Neural cell (in vitro differentiated cells): ENCODE data around the gene TIMMDC1. TPM values are rescaled to one million over a fixed set of nuclear protein-coding genes. Genes with fewer than 3 reads are reported as not detected.

ENCODE experiments used
- H2AFZ ChIP-seq: fragments of 200-600, 300-800 bp; sonication (generic), shearing (Covaris generic); 2 replicates; pipeline ENCODE4 v1.6.0; 2014; ENCODE audit warnings: low read depth, mild to moderate bottlenecking, antibody characterized with exemption, low read length, moderate library complexity
- H3F3A ChIP-seq: fragments of 200-600 bp; shearing (Covaris generic); 2 replicates; pipeline ENCODE4 v1.6.1; 2016; ENCODE audit warnings: mild to moderate bottlenecking, moderate library complexity, mixed read lengths, antibody characterized with exemption, low read length; ENCODE audit not compliant: insufficient read depth, poor library complexity, severe bottlenecking
- H3K27ac ChIP-seq: fragments of 200-600, 300-800 bp; sonication (generic), shearing (Covaris generic); 2 replicates; pipeline ENCODE4 v1.5.1; 2014; ENCODE audit warnings: mild to moderate bottlenecking, low read length, moderate library complexity
- H3K27me3 ChIP-seq: fragments of 300-800, 200-600 bp; sonication (generic), shearing (Covaris generic); 2 replicates; pipeline ENCODE4 v1.6.0; 2014; ENCODE audit warnings: mild to moderate bottlenecking, low read depth, low read length, moderate library complexity; ENCODE audit not compliant: insufficient read depth
- H3K36me3 ChIP-seq: fragments of 300-800, 200-600 bp; sonication (generic), shearing (Covaris generic); 2 replicates; pipeline ENCODE4 v1.5.1; 2014; ENCODE audit warnings: mild to moderate bottlenecking, antibody characterized with exemption, low read length, moderate library complexity; ENCODE audit not compliant: insufficient read depth
- H3K4me2 ChIP-seq: fragments of 300-800, 200-600 bp; sonication (generic), shearing (Covaris generic); 2 replicates; pipeline ENCODE4 v1.6.0; 2014; ENCODE audit warnings: mild to moderate bottlenecking, low read length
- H3K4me3 ChIP-seq: fragments of 300-800, 200-600 bp; sonication (generic), shearing (Covaris generic); 2 replicates; pipeline ENCODE4 v1.5.1; 2014; ENCODE audit warnings: mild to moderate bottlenecking, low read length, moderate library complexity
- H3K79me2 ChIP-seq: fragments of 200-600 bp; shearing (Covaris generic); replicated peaks from 2 replicates; pipeline ENCODE4 v1.6.0; 2014; ENCODE audit warnings: mild to moderate bottlenecking, low read length, moderate library complexity; ENCODE audit not compliant: insufficient read depth
- H3K9ac ChIP-seq: fragments of 300-800, 200-600 bp; sonication (generic), shearing (Covaris generic); 2 replicates; pipeline ENCODE4 v1.6.1; 2016; ENCODE audit warnings: mild to moderate bottlenecking, low read length, mixed read lengths
- H3K9me2 ChIP-seq: fragments of 200-600 bp; shearing (Covaris generic); 2 replicates; pipeline ENCODE4 v1.6.1; 2016; ENCODE audit warnings: mild to moderate bottlenecking, low read length, mixed read lengths; ENCODE audit not compliant: insufficient read depth
- H3K9me3 ChIP-seq: fragments of 200-600, 300-800 bp; sonication (generic), shearing (Covaris generic); 2 replicates; pipeline ENCODE4 v1.6.1; 2016; ENCODE audit warnings: mild to moderate bottlenecking, mixed run types, low read length, moderate library complexity, mixed read lengths
- H4K20me1 ChIP-seq: fragments of 200-600 bp; shearing (Covaris generic); 2 replicates; pipeline ENCODE4 v1.6.1; 2016; ENCODE audit warnings: mild to moderate bottlenecking, mixed run types; ENCODE audit not compliant: insufficient read depth
- EP300 ChIP-seq: fragments of 450-650 bp; conservative IDR thresholded peaks from 2 replicates; pipeline ENCODE4 v1.6.1; 2014; ENCODE audit warnings: antibody characterized with exemption, mild to moderate bottlenecking, moderate library complexity; ENCODE audit not compliant: poor library complexity, severe bottlenecking
- EZH2 ChIP-seq: fragments of 200-600, 300-800 bp; shearing (Covaris generic), sonication (generic); IDR thresholded peaks from 2 replicates; pipeline ENCODE4 v1.6.1; 2014; ENCODE audit warnings: antibody characterized with exemption, low read length, borderline replicate concordance, mild to moderate bottlenecking; ENCODE audit not compliant: insufficient read depth, poor library complexity, severe bottlenecking
- MXI1 ChIP-seq: fragments of 450-650 bp; conservative IDR thresholded peaks from 2 replicates; pipeline ENCODE4 v1.6.1; 2014; ENCODE audit warnings: antibody characterized with exemption, mild to moderate bottlenecking; ENCODE audit not compliant: poor library complexity, severe bottlenecking
- POLR2AphosphoS5 ChIP-seq: IDR thresholded peaks from 2 replicates; pipeline ENCODE4 v1.6.1; 2012
- RAD21 ChIP-seq: fragments of 450-650 bp; conservative IDR thresholded peaks from 2 replicates; pipeline ENCODE4 v1.6.1; 2014; ENCODE audit warnings: antibody characterized with exemption, mild to moderate bottlenecking, moderate library complexity
- SMC3 ChIP-seq: fragments of 450-650 bp; conservative IDR thresholded peaks from 2 replicates; pipeline ENCODE4 v1.6.1; 2014; ENCODE audit warnings: antibody characterized with exemption, mild to moderate bottlenecking, moderate library complexity; ENCODE audit not compliant: poor library complexity
- TAF1 ChIP-seq: IDR thresholded peaks from 2 replicates; pipeline ENCODE4 v1.6.1; 2012; ENCODE audit warnings: low read depth
- polyA plus RNA-seq: library from polyadenylated mRNA; depleted of rRNA; stranded (reverse); fragments of >200 nt; gene quantifications from 2 replicates; pipeline ENCODE4 v1.2.3, GENCODE V29; 2014
- TF ChIP-seq, protein P1 (sequence below): fragments of 450-650 bp; IDR thresholded peaks from 2 replicates; pipeline ENCODE4 v1.5.1; 2014; ENCODE audit warnings: antibody characterized with exemption, mild to moderate bottlenecking, moderate library complexity; ENCODE audit not compliant: poor library complexity, severe bottlenecking
- TF ChIP-seq, protein P2 (sequence below): IDR thresholded peaks from 2 replicates; pipeline ENCODE4 v1.6.1; 2012; ENCODE audit warnings: borderline replicate concordance

TIMMDC1 gene
- polyA plus RNA-seq, 1 donor from 2014 or later, result 110 TPM

DNA sequence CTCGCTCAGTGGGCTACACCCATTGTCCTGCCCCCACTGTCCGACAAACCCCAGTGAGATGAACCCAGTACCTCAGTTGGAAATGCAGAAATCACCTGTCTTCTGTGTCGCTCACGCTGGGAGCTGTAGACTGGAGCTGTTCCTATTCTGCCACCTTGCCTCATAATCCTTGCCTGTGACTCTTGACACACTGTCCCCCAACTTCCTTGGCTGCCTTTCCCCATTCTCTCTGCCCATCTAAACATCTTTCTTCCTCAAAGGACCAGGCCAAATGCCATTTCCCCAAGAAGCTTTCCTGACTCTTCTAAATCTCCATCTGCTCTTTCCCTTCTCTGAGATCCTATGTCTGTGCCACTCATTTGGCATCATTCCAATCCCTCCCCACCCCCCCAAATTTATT is 70.8 kb downstream of the TIMMDC1 start:
- no peak overlapping the region for H3K27ac ChIP-seq
- no peak overlapping the region for H3K4me2 ChIP-seq
- no peaks in the 10 kb centered on the region for H4K20me1 ChIP-seq
- no peaks in the 10 kb centered on the region for H3K27me3 ChIP-seq
- TF ChIP-seq, protein P1, sequence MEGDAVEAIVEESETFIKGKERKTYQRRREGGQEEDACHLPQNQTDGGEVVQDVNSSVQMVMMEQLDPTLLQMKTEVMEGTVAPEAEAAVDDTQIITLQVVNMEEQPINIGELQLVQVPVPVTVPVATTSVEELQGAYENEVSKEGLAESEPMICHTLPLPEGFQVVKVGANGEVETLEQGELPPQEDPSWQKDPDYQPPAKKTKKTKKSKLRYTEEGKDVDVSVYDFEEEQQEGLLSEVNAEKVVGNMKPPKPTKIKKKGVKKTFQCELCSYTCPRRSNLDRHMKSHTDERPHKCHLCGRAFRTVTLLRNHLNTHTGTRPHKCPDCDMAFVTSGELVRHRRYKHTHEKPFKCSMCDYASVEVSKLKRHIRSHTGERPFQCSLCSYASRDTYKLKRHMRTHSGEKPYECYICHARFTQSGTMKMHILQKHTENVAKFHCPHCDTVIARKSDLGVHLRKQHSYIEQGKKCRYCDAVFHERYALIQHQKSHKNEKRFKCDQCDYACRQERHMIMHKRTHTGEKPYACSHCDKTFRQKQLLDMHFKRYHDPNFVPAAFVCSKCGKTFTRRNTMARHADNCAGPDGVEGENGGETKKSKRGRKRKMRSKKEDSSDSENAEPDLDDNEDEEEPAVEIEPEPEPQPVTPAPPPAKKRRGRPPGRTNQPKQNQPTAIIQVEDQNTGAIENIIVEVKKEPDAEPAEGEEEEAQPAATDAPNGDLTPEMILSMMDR, result no peak
- TF ChIP-seq MXI1 (no peak), EZH2 (no peak), POLR2AphosphoS5 (no peak)
- TF ChIP-seq, protein P2, sequence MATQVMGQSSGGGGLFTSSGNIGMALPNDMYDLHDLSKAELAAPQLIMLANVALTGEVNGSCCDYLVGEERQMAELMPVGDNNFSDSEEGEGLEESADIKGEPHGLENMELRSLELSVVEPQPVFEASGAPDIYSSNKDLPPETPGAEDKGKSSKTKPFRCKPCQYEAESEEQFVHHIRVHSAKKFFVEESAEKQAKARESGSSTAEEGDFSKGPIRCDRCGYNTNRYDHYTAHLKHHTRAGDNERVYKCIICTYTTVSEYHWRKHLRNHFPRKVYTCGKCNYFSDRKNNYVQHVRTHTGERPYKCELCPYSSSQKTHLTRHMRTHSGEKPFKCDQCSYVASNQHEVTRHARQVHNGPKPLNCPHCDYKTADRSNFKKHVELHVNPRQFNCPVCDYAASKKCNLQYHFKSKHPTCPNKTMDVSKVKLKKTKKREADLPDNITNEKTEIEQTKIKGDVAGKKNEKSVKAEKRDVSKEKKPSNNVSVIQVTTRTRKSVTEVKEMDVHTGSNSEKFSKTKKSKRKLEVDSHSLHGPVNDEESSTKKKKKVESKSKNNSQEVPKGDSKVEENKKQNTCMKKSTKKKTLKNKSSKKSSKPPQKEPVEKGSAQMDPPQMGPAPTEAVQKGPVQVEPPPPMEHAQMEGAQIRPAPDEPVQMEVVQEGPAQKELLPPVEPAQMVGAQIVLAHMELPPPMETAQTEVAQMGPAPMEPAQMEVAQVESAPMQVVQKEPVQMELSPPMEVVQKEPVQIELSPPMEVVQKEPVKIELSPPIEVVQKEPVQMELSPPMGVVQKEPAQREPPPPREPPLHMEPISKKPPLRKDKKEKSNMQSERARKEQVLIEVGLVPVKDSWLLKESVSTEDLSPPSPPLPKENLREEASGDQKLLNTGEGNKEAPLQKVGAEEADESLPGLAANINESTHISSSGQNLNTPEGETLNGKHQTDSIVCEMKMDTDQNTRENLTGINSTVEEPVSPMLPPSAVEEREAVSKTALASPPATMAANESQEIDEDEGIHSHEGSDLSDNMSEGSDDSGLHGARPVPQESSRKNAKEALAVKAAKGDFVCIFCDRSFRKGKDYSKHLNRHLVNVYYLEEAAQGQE, result no peak
- no peaks in the 10 kb centered on the region for H3K9me2 ChIP-seq
- no peak overlapping the region for H3K9ac ChIP-seq
- H3K79me2 ChIP-seq, result no peaks in the 10 kb centered on the region
- H3K36me3 ChIP-seq, result no peaks in the 10 kb centered on the region
- H3K9me3 ChIP-seq, result no peaks in the 10 kb centered on the region
- no peak overlapping the region for H2AFZ ChIP-seq
- H3F3A ChIP-seq, result no peaks in the 10 kb centered on the region
- no peak overlapping the region for H3K4me3 ChIP-seq

DNA sequence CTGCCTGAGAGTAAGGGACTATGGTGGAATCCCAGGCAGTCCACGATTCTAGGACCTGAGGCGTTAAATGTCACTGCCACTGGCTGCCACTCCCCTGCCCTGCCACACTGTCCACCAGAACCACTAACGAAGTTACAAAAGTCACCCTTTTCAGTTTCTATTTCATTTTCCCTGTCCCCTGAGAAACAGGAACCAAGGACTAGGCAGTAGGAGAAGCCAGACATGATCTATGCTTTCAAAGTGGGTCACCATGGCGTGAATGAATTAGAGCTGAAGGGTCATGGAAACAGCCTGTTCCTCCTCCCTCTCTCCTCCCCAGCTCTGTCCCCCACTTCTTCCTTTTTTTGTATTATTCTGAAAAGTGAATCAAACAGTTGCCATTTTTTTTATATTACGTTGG is 71.9 kb downstream of the TIMMDC1 start:
- Histone ChIP-seq H3K4me3 (no peak overlapping the region), H2AFZ (no peak overlapping the region), H3K9me2 (no peaks in the 10 kb centered on the region), H3K79me2 (no peaks in the 10 kb centered on the region), H4K20me1 (no peaks in the 10 kb centered on the region), H3K36me3 (no peaks in the 10 kb centered on the region), H3F3A (no peaks in the 10 kb centered on the region), H3K9me3 (no peaks in the 10 kb centered on the region), H3K27ac (no peak overlapping the region), H3K4me2 (no peak overlapping the region), H3K27me3 (no peaks in the 10 kb centered on the region), H3K9ac (no peak overlapping the region)
- TF ChIP-seq, protein P1, result no peak
- TF ChIP-seq, protein P2, result no peak
- TF ChIP-seq TAF1 (no peak), MXI1 (no peak), SMC3 (no peak), POLR2AphosphoS5 (no peak), RAD21 (no peak), EP300 (no peak), EZH2 (no peak)
